ENCODE data around the gene SYT15B.
"Not testable (repeated sequence)": the region's sequence is repeated elsewhere in the genome, so short reads cannot be mapped to it uniquely, and the experiment has no call there.

The SYT15B gene

DNA sequence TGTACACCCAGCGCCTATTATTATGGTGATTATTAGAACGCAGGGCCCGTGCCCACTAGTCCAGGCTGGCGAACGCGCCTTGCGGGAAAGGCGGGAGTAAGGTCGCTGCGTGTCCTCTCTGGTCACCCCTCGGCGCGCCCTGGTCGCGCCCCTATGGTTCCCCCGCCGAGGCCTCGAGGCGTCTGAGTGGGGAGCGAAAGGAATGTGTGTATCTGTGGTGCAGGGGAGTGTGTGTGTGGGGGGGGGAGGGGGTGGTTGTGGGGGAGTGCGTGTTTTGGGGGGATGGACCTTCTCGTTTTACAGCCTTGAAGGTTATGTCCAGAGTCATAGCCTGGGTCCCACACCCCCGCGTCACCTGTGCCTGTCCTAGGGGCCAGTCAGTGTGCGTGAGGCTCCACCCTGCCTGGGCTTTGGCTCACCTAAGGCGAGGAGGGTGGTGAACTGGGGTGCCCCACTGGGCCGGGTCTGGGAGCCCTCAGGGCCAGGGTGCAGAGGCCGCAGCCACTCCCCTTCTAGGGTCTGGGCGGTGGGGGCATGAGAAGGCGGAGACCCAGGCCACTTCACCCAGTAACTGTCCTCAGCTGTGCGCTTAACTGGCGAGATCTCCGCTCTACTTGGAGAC is at the start of gene SYT15B:
Gene SYT15B (minus strand): TSS at position 39 of the 622 bp plus-strand sequence. CDS start 952 bp downstream, outside the sequence.
- DNase-seq, result not testable (repeated sequence)

DNA sequence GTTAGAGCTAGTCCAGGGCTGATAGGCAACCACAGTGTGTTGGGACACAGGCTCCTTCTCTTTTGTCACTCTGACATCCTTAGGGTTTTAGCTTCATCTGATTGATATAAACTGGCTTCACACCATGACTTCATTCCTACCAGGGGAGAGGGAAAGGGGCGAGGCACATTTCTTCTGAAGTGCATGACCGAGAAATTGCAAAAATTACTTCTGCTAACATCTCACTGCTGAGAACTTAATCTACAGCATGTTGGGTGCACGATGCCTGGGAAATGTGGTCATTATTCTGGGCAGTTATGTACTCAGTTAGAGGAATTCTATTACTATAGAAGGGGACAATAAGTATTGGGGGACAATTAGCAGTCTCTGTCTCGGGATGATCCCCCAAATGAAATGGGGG is 16.2 kb upstream of the SYT15B start:
- DNase-seq, result not testable (repeated sequence)

DNA sequence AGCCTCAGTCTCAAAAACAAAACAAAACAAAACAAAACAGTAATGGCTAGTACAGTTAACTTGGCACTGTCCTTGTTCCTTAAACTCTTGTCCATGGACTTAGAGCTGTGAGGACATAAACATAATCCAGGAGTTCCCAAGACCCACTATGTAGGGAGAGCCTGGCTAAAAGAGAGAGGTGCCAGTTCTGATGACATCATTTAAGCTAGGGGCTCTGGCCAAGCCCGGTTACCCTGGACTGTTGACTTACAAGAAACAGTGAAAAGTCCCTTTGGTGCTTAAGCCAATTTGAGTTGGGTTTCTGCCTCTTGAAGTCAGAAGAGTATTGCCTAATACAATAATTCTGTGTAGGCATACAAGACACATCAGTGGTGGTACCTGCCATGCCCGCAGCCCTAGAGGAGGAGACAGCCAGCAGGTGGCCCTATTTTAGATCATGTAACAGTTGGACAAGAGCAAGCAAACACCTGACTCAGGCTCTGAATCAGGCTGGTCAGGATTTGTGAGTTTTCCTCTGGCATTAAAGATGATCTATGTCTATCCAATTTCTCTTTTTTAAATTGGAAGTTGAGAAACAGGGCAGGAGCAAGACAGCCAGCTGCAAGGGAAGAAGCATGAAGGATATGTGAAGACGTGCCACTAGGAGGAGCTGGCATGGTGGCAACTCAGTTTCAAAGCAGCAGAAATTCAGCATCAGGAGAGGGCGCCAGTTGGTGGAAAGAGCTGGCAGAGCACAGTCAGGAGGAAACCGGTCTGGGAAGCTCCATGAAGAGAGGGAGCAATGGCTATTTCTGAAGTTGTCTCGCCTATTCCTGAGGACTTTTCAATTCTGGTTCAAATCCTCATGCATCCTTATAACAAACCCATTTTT is 12.2 kb upstream of the SYT15B start:
- DNase-seq, result not testable (repeated sequence)

DNA sequence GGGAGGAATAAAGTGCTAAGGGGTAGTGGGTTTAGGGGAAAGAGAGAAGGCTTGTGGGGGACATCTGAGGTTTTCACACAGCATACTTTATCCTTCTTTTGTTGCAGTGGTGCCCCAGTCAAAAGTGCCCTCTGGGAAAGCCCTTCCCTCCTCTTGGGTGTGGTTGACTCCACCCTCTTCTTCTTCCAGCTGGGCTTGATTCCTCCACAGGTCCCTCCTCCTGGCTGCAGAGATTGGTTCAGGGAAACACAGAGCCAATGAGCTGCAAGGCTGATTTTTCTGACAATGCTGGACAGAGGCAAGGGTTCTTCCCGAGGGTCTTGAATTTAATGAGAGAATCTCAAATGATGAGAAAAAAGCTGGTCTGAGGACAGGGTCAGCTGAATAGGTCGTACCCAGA is 7.4 kb upstream of the SYT15B start:
- DNase-seq, result not testable (repeated sequence)

DNA sequence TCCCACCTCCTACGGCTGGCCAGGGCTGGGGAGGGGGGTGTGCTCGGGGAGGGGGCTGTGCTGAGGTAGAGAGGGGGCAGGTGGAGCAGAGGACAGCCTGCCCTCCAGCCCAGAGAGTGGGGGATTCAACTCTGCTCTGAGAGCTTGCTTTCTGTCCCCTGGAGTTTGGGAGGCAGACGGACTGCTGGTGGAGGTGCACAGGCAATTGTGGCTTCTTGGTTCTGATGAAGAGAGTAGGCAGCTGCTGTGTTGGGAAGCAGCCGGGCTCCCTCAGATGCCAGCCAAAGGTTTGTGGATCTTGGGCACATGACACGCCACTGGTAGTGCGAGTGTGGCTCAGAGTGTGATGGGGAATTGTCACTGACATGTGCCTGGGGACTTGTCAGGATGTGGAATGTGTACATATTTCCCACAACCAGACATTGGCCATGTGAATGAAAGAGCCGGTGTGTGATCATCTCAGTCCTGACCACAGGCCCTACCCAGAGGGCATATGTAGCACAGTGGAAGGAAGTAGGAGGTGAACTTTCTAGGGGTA is 5.3 kb upstream of the SYT15B start:
- DNase-seq, result not testable (repeated sequence)

DNA sequence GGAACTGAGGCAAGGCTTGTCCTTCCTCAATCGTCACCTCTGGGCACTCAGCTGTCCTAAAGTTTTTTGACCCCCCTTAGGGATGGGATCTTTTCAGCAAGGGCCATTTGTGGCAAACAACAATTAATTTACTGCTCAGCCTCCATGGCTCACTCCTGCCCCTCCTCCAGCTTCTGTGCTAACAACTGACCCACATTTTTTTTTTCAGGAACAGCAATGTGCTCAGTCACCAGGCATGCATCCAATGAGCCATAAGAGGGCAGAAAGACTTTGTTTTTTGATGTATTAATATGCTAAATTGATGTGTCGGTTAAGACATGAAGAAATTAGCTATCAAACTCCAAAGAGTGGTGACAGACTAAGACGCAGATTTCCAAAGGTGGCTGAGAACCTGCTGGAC is 4.7 kb upstream of the SYT15B start:
- not testable (repeated sequence) for DNase-seq

DNA sequence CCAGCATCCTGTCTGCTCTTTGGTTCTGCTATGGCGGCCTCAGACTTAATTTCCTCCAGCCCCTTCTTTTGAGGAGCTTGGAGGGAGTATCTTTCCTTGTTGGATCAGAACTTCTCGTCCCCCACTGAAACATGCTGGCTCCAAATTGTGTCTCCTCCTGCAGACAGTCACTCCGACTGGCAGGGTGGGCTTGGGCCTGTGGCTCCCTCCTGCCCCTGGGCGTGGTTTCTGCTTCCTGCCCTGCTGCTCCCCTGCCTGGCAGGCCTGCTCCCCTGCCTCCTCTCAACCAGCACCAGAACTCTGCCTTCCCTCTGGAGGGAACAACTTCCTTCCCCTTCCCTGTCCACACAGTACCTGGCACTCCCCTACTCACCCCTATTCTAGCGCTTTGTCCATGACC is 3.8 kb upstream of the SYT15B start:
- DNase-seq, result not testable (repeated sequence)

DNA sequence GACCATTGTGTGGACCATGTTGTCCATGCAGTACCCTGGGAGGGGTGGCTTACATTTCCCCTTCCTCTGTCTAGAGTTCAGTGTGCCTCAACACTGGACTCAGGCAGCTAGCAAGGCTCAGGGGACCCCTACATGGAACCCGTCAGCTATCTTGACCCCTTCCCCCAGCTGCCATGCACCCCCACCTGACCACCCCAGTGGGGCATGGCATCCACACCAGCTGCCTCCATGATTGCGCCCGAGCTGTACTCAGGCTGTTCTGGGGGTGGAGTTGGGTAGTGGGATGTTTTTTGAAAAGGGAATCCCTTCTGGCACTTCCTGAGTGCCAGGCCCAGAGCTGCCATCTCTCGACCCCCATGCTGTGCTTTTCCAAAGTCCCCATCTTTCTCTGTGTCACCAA is 1.8 kb upstream of the SYT15B start:
- not testable (repeated sequence) for DNase-seq

DNA sequence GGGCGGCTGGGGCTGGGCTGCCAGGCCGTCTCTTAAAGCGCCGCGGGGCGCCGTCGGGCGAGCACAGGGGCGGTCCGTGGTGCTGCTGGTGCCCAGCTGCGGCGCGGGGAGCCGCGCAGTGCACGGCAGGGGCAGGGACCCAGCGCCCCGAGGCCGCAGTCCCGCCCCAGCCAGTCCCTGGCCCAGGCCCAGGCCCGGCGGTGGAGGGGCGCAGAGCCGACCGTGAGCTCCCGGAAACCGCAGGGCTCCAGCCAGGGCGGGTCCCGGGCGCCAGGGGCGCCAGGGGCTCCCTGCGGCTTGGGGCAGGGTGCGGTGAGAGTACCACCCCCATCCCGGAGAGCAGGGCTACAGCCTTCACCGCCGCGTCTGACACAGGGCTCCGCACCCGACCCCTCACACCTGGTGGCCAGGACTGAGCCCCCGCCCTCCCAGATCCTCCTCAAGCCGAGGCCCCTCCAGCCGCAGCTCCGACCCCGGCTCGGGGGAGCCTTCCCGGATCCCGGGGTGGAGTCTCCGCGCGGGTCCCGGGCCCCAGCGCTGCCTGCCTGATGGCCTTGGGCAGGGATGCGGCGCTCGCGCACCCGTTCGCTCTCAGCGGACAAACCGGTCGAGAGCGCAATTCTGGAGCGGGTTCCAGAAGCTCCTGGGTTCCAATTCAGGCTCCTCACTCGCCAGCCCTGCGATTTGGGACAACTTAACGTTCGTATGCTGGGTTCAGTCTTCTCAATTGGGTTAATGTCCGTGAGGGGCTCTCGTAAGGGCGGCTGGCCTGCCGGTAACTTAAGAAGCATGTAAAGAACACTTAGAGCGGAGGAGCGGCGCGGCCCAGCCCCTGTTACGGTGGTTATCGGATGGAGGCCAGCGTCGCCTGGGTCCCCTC is 478 bp downstream of the SYT15B start:
- DNase-seq, result not testable (repeated sequence)

DNA sequence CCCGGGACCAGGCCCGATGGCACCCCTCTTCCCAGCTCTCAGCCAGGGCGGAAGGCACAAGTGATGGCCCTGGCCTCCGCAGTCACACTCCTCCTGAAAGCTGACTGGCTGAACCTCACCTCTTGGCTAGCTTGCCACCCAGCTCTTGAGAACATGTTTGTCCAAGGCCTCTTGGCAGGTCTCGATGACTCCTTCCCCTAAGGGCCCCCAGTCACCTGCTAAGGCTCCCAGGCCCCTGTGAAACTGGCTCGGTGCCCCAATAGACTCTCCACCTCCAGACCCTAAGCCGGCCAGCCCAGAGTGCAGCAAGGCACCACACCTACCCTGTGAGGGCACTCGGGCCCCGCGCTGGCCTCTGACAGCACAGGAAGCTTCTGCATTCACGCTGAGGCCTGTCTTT is 4.5 kb downstream of the SYT15B start:
- DNase-seq, result not testable (repeated sequence)

DNA sequence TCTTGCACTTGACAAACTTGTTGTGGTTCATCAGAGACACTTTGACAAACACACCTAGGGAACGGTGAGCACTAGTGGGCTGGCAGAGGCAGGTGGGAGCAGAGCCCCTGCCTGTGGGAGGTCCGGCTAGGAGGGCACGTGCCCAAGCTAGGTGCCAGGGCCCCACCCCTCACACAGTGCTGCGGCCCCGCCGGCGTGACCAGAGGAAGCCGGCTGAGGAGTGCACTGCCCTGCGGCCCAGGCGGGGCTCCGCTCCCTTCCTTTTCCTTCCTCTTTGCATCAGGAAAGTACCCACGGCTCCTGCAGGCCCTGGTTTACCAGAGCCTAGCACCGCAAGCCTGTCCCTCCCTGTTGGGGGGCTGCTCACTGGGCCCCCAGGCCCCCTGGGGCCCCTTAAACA is 7.2 kb downstream of the SYT15B start:
- DNase-seq, result not testable (repeated sequence)

DNA sequence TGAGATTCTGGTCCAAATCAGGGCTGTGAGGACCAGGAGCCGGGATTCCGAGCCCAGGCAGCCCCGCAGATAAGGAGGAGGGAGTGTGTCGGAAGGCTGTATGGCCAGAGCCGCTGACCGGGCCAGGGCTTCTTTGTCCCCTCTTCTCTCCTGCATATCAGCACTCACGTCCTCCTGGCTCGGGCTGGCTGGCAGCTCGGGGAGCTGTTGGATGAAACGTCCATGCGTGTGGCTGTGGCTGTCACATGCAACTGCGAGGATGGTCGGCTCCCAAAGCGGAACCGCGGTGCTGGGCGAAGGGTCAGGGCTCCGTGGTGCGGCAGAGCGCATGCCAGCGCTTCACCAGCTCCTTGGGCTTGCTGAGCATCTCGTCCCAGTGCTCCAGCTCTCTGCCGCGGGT is 9.5 kb downstream of the SYT15B start:
- DNase-seq, result not testable (repeated sequence)

DNA sequence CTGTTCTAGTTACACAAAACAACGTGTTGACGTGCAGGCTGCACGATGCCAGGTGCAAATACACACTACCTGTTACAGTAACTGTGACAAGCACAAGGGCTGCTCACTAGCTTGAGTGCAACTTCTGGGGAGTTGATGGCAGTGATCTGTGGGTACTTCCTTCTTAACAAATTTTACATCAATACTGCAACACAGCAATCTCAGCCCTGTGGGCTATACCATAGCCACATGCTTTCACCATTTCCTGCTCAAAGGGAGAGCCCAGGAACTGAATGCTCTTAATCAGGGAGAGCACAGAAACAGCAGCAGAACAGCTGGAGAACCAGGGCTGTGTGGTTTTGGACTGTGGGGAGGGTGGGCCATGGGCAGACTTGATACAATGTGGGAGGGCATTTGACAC is 10.2 kb downstream of the SYT15B start:
- not testable (repeated sequence) for DNase-seq

DNA sequence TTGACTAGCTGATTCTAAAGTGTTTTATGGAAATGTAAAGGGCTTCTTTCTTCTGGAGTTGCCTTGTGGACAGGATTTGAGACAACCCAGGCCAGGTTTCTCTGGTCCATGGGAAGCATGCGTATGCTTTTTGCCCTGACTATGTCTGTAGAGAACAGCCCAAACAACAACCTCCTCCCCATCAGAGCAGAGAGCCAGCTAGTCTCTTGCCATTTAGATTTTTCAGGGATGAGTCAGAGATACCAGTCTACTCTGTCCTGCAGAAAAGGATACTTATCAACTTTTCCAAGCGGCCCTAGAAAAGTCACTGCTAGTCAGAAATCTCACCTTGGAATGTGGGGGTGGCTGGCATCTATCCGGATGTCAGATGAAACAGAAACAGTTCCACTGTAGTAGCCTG is 11.6 kb downstream of the SYT15B start:
- not testable (repeated sequence) for DNase-seq

DNA sequence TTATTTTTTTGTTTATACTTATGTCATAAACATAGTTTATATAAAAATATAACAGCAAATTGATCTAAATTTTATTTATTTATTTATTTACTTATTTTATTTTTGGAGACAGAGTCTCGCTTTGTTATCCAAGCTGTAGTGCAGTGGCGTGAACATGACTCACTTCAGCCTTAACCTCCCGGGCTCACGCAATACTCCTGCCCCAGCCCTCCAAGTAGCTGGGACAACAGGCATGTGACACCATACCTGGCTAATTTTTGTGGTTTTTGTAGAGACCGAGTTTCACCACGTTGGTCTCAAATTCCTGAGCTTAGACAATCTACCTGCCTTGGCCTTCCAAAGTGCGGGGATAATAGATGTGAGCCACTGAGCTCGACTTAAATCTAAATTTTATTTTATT is 13.0 kb downstream of the SYT15B start:
- DNase-seq, result not testable (repeated sequence)

DNA sequence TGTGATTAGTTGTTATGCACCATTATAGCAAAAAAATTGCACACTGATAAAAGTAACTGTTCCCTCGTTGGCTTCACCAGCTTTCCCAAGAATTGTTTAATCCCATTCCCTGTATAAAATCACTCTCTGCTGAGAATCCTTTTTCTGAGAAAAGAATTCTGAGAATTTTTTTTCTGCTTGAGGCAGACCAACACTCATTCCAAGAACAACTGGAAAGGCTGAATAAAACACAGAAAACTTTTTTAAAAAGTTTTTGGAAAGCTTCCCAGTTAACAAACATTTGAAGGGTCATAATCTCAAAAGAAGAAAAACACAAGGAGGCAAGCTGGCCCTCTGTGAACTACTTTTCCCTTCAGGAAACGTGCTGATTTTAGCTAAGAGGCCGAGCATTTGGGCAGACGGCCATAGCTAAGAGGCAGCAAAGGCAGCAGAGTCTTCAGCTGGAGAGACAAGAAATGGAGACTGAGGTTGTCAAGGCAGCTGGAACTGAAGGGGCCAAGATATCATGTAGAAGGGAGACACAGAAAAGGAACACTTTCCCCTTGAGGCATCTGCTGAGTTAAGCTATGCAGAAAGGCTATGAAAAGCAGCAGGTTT is 16.5 kb downstream of the SYT15B start:
- DNase-seq, result not testable (repeated sequence)

DNA sequence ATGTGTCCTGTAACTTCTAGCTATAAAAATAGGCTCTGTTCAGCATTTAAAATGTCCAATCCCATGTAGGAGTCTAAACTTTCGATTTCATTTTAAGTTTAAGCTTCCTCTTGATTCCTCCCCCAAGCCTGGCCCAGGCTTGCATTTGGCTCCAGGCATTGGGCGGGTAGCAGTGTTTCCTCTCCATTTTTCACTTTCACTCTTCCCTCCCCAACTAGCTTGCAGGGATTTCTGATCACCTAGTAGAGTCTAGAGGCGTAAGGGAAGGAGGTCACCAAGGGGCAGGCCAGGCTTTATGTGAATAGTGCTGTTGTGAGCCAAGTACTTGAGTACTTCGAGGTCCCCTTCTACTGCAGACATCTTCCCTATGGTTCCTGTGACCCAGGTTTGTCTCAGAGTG is 18.5 kb downstream of the SYT15B start:
- DNase-seq, result not testable (repeated sequence)

DNA sequence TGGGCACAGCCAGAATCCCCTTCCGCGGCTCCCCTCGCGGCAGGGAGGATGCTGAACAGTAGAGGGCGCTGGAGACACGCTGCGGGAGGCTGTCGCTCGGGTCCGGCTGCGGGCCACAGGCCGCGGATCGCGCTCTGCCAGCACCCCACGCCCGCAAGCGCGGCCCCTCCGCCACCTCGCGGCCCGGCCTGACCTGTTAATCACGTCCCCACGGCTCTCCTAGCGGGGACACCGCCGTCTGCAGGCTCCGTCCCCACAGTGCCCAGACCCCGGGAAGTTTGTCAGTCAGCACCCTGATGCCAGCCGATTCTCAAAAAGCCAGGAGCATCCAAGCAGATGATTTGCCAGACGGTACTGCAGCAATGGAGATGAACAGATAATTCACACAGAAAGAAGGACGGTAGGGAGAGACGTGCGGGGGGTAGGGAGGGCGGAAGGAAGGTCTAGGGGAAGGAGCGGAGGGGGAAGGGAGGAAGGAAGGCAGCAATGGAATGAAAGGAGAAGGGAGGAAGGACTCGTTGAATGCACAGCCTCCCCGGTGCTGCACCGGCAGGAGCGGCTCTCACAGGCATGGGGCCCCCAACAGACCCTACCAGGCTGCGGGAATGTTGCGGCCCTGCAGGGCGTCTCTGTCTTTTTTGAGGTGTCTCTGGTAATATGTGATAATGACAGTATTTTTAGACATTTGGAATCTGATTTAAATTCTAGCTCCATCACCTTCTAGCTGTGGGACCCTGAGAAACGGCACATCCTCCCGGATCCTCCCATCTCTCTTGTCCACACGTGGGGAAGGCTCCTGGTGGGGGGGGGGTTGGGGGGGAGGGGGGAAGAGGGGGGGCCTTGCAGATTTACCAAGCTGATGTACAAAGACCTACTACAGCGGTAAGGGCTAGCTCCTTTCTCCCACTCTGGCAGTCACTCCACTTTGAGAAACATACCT is 19.5 kb downstream of the SYT15B start:
- peak; percentile 51 for DNase-seq

DNA sequence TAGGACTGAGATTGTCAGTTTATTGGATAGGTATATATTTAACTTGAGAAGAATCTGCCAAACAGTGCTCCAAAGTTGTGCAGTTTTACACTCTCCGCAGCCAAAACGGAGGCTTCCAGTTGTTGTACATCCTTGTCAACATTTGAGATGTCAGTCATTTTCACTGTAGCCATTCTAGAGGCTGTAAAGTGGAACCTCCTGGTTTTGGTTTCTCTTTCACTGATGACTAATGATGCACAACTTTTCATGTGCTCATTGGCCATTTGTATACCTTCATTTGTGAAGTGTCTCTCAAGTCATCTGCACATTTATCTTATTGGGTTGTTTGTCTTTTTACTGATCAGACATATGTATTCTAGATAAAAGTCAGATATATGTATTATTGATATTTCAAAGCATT is 22.5 kb downstream of the SYT15B start:
- DNase-seq, result not testable (repeated sequence)

DNA sequence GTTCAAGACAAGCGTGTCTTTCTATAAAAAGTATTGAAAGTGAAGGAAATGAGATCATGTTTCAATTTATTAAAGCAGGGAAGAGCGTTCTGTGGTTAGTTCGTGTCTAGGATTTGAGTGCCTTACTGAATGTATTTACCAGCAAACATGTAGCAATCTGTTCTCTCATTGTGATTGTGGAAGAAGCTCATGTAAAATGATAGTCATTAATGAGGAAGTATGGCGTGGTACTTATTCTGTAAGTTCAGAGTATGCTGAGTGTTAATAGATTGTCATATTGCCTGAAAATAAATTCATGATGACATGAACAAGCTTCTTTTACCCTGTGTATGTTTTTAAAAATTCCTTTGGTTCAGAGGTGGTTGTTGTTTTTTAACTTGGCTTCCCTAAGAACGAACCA is 32.5 kb downstream of the SYT15B start:
- not testable (repeated sequence) for DNase-seq

DNA sequence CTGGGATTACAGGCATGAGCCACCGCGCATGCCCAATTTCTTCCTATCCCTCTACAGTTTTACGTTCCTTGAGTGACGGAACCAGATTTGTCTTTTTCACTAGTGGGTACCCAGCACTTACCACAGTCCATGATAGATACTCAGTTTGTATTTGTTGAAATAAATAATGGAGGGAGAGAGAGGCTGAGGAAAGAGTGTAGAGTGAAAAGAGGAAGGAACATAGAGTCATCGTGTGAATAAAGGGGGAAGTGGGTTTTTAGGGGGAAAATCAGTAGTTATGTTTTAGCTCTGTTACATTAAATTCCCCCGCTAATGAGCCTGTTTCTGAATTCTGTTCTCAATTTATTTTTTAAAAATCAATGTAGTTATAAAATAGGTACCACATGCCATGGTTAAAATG is 37.7 kb downstream of the SYT15B start:
- not testable (repeated sequence) for DNase-seq
